HG03139 (cell line): ENCODE measurements around the gene TMOD1.
"Not testable (repeated sequence)": the region's sequence is repeated elsewhere in the genome, so short reads cannot be mapped to it uniquely, and the experiment has no call there.

Source experiments
- ATAC-seq: cut with Tn5 transposase; IDR thresholded peaks from one replicate; pipeline ENCODE4 v1.9.1; 2021; ENCODE audit not compliant: unreplicated experiment

Gene TMOD1

GRCh38 chr9:97586909-97587308 lies 85.4 kb downstream of the TMOD1 start:
- not testable (repeated sequence) for ATAC-seq

GRCh38 chr9:97591535-97591934 lies 90.1 kb downstream of the TMOD1 start:
- ATAC-seq = no peak

- no peak for ATAC-seq
These were observed 90.7 kb downstream of the TMOD1 start for GRCh38 chr9:97592126-97592525.

GRCh38 chr9:97593960-97594359 lies 92.5 kb downstream of the TMOD1 start:
- no peak for ATAC-seq

- no peak for ATAC-seq
These were observed 93.0 kb downstream of the TMOD1 start for GRCh38 chr9:97594381-97594921.

- ATAC-seq = no peak
These were observed 95.4 kb downstream of the TMOD1 start for GRCh38 chr9:97596906-97597305.

GRCh38 chr9:97598461-97599288 lies 97.2 kb downstream of the TMOD1 start:
- ATAC-seq = peak; percentile 90

GRCh38 chr9:97599314-97599846 lies 97.9 kb downstream of the TMOD1 start:
- no peak for ATAC-seq

DNA sequence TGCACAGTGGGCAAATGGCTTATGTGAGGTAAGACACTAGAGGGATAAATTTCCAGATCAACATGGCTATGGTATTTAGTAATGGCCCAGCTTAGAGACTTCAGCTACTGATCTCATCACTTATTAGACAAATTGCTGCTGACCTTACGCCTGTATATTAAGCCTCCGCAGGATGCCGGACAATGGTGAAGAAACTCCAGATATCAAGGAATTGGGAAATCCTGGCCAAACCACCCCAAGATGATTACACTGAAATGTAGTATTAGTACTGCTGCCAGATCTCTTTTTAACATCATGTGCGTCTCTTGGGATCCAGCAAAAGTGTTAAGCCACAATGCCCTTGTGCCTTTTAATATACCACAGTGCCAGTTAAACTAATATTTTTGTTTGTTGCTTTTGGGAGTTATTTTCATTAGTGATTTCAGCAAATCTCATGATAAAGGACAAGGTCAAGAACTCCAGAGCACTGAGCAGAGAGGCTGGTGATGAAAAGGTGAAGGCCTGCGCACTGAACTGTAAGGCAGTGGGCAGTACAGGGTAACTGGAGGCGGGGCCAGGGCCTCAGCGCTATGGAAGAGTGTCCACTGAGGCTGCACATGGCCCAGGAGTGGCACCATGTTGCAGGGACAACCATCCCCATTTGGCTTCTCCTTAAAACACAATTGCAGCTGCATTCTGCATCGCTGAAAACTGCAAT lies 99.2 kb downstream of the TMOD1 start:
- no peak for ATAC-seq

DNA sequence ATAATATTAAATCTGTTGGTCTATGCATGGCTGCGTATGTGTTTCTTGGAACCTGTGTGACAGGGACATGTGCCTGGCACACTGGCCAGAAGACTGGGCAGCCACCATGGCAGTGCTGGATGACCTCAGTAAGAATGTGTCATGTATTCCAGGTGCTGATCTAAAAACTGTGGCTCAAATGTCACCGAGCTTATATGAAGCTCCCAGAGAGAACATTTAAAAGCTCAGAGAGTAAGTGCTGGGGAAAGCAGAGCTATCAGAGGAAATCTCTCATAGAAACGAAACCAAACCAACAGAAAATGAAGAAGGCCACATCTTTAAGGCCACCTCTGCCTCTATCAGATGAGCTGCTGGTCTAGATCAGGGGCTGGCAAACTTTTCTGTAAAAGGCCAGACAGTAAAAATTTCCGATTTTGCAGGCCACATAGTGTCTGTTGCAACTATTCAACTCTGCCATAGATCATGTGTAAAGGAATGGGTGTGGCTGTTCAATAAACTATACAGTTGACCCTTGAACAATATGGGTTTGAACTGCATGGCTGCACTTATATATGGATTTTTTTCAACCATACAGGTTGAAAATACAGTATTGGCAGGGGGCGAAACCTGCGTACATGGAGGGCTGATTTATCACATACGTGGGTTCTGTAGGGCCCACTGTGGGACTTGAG lies 99.9 kb downstream of the TMOD1 start:
- no peak for ATAC-seq

GRCh38 chr9:97602430-97602829 lies 101.0 kb downstream of the TMOD1 start:
- ATAC-seq = no peak

GRCh38 chr9:97604901-97605645 lies 103.6 kb downstream of the TMOD1 start:
- ATAC-seq = no peak

GRCh38 chr9:97615439-97616072 lies 114.1 kb downstream of the TMOD1 start:
- ATAC-seq = no peak

DNA sequence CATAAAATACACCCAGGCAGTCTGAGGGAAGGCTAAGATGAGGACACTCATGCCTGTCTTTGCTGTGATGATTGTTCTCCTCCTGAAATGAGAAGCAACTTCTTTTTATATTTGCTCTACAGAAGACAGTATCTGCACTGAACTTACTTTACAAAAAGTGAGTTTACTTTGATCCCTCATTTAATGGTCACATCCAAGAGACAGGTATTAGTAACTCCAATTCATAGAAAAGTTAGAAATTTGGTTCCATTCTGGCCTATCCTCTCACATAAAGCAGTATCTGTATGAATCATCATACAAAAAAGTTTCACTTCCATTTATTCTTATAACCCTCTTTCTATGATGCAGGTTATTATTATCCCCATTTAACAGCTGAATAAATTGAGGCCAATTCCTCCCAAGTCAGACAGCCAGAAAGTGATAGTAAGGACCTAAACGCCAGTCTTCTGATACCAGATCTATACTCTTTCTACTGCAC lies 116.5 kb downstream of the TMOD1 start:
- ATAC-seq = no peak

DNA sequence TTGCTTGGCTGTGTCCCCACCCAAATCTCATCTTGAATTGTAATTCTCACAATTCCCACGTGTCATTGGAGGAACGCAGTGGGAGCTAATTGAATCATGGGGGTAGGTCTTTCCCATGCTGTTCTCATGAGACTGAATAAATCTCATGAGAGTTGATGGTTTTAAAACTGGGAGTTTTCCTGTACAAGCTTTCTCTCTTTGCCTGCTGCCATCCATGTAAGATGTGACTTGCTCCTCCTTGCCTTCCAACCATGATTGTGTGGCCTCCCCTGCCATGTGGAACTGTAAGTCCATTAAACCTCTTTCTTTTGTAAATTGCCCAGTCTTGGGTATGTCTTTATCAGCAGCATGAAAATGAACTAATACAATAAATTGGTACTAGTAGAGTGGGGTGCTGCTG lies 118.6 kb downstream of the TMOD1 start:
- not testable (repeated sequence) for ATAC-seq

GRCh38 chr9:97622483-97622882 lies 121.0 kb downstream of the TMOD1 start:
- ATAC-seq = not testable (repeated sequence)

DNA sequence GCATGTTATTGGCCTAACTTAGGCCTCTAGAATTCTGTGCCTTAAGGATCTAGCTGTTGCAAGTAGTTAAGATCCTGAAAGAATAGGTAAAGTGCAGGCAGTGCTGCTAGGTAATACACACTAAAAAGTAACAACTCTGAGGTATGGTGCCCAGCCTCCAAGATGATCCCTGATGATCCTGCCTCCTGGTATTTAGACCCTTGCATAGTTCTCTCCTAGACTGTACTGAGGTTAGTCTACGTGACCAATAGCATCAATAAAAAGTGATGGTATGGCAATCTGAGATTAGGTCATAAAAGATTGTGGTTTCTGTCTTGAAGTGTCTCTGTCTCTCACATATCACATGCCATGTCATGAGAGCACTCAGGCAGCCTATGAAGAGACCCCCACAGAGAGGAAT lies 122.5 kb downstream of the TMOD1 start:
- ATAC-seq = no peak

- no peak for ATAC-seq
These were observed 124.2 kb downstream of the TMOD1 start for GRCh38 chr9:97625620-97626019.

- ATAC-seq = no peak
These were observed 126.2 kb downstream of the TMOD1 start for GRCh38 chr9:97627624-97628023.

- ATAC-seq = no peak
These were observed 127.2 kb downstream of the TMOD1 start for GRCh38 chr9:97628668-97629067.
